HFFc6 (cell line): Measurements from ENCODE around the gene PARP11. TPM values are rescaled to one million over a fixed set of nuclear protein-coding genes. Genes with fewer than 3 reads are reported as not detected.

Source experiments
- DNase-seq: peaks from one replicate; pipeline ENCODE4 v3.0.0-alpha.2; 2018
- H3K27ac Mint-ChIP-seq: 2 replicates; pipeline ENCODE4 v1.8.0; 2020; ENCODE audit warnings: mild to moderate bottlenecking, mixed read lengths
- H3K27me3 Mint-ChIP-seq: 2 replicates; pipeline ENCODE4 v1.8.0; 2021; ENCODE audit warnings: mild to moderate bottlenecking, moderate library complexity, mixed read lengths; ENCODE audit not compliant: insufficient read depth
- H3K36me3 Mint-ChIP-seq: 2 replicates; pipeline ENCODE4 v1.8.0; 2021; ENCODE audit warnings: low read depth, mixed read lengths
- H3K4me1 Mint-ChIP-seq: 2 replicates; pipeline ENCODE4 v1.8.0; 2020; ENCODE audit warnings: low read depth, mixed read lengths
- H3K4me3 Mint-ChIP-seq: 2 replicates; pipeline ENCODE4 v1.8.0; 2020; ENCODE audit warnings: mild to moderate bottlenecking, moderate library complexity, mixed read lengths
- H3K9me3 Mint-ChIP-seq: 2 replicates; pipeline ENCODE4 v1.8.0; 2020; ENCODE audit warnings: mild to moderate bottlenecking, mixed read lengths
- CTCF ChIP-seq: fragments of 200-600 bp; sonication (generic); IDR thresholded peaks from 2 replicates; pipeline ENCODE4 v1.5.0; 2021; ENCODE audit warnings: antibody characterized with exemption, mild to moderate bottlenecking
- total RNA-seq, 6 experiments: library from RNA; stranded (reverse); fragmentation: NEBNext Ultra II Directional; extraction: Animal tissue kit (Norgen Biotek cat#: 25700); gene quantifications; 2 replicates in 1 of 6; 3 replicates in 5 of 6; pipeline ENCODE4 v1.2.3, GENCODE V29; 2021

Gene PARP11
- total RNA-seq, 6 experiments from 2014 or later: 3.2 to 5.0 (median 3.3) TPM

- Mint-ChIP-seq H3K27me3 (peaks cover 2% of the 10 kb centered on the region), H3K4me3 (no peak overlapping the region), H3K36me3 (peaks cover 6% of the 10 kb centered on the region; the same call in 1 of the 2 replicates), H3K27ac (no peak overlapping the region), H3K4me1 (no peaks in the 10 kb centered on the region), H3K9me3 (peaks cover 4% of the 10 kb centered on the region; the same call in 1 of the 2 replicates)
- DNase-seq: no peak
- no peak for TF ChIP-seq CTCF
Measured at GRCh38 chr12:3833670-3834310, 39.4 kb downstream of the PARP11 start.

GRCh38 chr12:3832738-3833137, 40.5 kb downstream of the PARP11 start:
- no peak for TF ChIP-seq CTCF
- no peak overlapping the region for H3K27ac Mint-ChIP-seq
- no peaks in the 10 kb centered on the region for H3K36me3 Mint-ChIP-seq
- no peak for DNase-seq
- no peaks in the 10 kb centered on the region for H3K4me1 Mint-ChIP-seq
- no peak overlapping the region for H3K4me3 Mint-ChIP-seq
- H3K9me3 Mint-ChIP-seq: no peaks in the 10 kb centered on the region
- H3K27me3 Mint-ChIP-seq: peaks cover 2% of the 10 kb centered on the region

GRCh38 chr12:3828888-3829287, 44.3 kb downstream of the PARP11 start:
- H3K4me1 Mint-ChIP-seq: no peaks in the 10 kb centered on the region
- no peaks in the 10 kb centered on the region for H3K36me3 Mint-ChIP-seq
- no peaks in the 10 kb centered on the region; the same call in 1 of the 2 replicates for H3K27me3 Mint-ChIP-seq
- H3K9me3 Mint-ChIP-seq: no peaks in the 10 kb centered on the region
- DNase-seq: no peak
- H3K27ac Mint-ChIP-seq: no peak overlapping the region
- TF ChIP-seq CTCF: no peak
- no peak overlapping the region for H3K4me3 Mint-ChIP-seq

- Mint-ChIP-seq H3K4me3 (no peak overlapping the region), H3K27me3 (no peaks in the 10 kb centered on the region; the same call in 1 of the 2 replicates), H3K9me3 (no peaks in the 10 kb centered on the region)
Measured at GRCh38 chr12:3827301-3828000, 45.7 kb downstream of the PARP11 start.

GRCh38 chr12:3821441-3821840, 51.8 kb downstream of the PARP11 start:
- H3K36me3 Mint-ChIP-seq: no peaks in the 10 kb centered on the region
- H3K9me3 Mint-ChIP-seq: no peaks in the 10 kb centered on the region
- TF ChIP-seq CTCF: no peak
- H3K4me1 Mint-ChIP-seq: no peaks in the 10 kb centered on the region
- no peak for DNase-seq
- no peak overlapping the region for H3K27ac Mint-ChIP-seq
- no peaks in the 10 kb centered on the region for H3K27me3 Mint-ChIP-seq
- no peak overlapping the region for H3K4me3 Mint-ChIP-seq

More at GRCh38 chr12:3827301-3828000, 45.7 kb downstream of the PARP11 start:
- TF ChIP-seq CTCF: no peak
- Mint-ChIP-seq H3K27ac (no peak overlapping the region), H3K36me3 (no peaks in the 10 kb centered on the region), H3K4me1 (no peaks in the 10 kb centered on the region)
- DNase-seq: no peak
